Measurements from ENCODE around the gene PEX5L.

The PEX5L gene

GRCh38 chr3:179977356-179977755 lies 59.4 kb downstream of the PEX5L start:
- Histone ChIP-seq H3K27ac (ENCODE audit: low read depth, low read length) (no peak overlapping the region), H3K79me2 (ENCODE audit: insufficient read depth, low read length) (no peaks in the 10 kb centered on the region), H3K4me3 (ENCODE audit: insufficient read depth, low read length, poor library complexity, severe bottlenecking) (no peak overlapping the region), H4K20me1 (ENCODE audit: low read depth, low read length) (no peaks in the 10 kb centered on the region), H3K9me3 (ENCODE audit: insufficient read depth, low read length) (no peaks in the 10 kb centered on the region), H2AFZ (ENCODE audit: low read depth, low read length, severe bottlenecking) (no peak overlapping the region), H3K27me3 (ENCODE audit: low read length) (no peaks in the 10 kb centered on the region), H3K9me2 (replicated peaks; ENCODE audit: insufficient read depth, low read length) (no peaks in the 10 kb centered on the region), H3K9ac (ENCODE audit: low read length) (no peak overlapping the region), H3K4me2 (ENCODE audit: low read depth, low read length, poor library complexity, severe bottlenecking) (no peak overlapping the region), H3K36me3 (ENCODE audit: low read length) (no peaks in the 10 kb centered on the region), H3F3A (ENCODE audit: insufficient read depth) (no peaks in the 10 kb centered on the region)
- TF ChIP-seq CTCF (IDR thresholded peaks at IDR 0.05; ENCODE audit: insufficient read depth, low read length, poor library complexity, severe bottlenecking) (no peak), EZH2phosphoT487 (conservative IDR thresholded peaks at IDR 0.05; ENCODE audit: low read length) (no peak)

- no peak overlapping the region for H3K9ac ChIP-seq (ENCODE audit: low read length)
- H3K36me3 ChIP-seq (ENCODE audit: low read length): no peaks in the 10 kb centered on the region
- no peaks in the 10 kb centered on the region for H3F3A ChIP-seq (ENCODE audit: insufficient read depth)
- TF ChIP-seq CTCF (IDR thresholded peaks at IDR 0.05; ENCODE audit: insufficient read depth, low read length, poor library complexity, severe bottlenecking) (no peak), EZH2phosphoT487 (conservative IDR thresholded peaks at IDR 0.05; ENCODE audit: low read length) (no peak)
- H3K9me2 ChIP-seq (replicated peaks; ENCODE audit: insufficient read depth, low read length): no peaks in the 10 kb centered on the region
- H3K9me3 ChIP-seq (ENCODE audit: insufficient read depth, low read length): no peaks in the 10 kb centered on the region
- H3K27me3 ChIP-seq (ENCODE audit: low read length): no peaks in the 10 kb centered on the region
- no peak overlapping the region for H3K4me3 ChIP-seq (ENCODE audit: insufficient read depth, low read length, poor library complexity, severe bottlenecking)
- no peak overlapping the region for H3K27ac ChIP-seq (ENCODE audit: low read depth, low read length)
- no peaks in the 10 kb centered on the region for H3K79me2 ChIP-seq (ENCODE audit: insufficient read depth, low read length)
- no peak overlapping the region for H2AFZ ChIP-seq (ENCODE audit: low read depth, low read length, severe bottlenecking)
- no peak overlapping the region for H3K4me2 ChIP-seq (ENCODE audit: low read depth, low read length, poor library complexity, severe bottlenecking)
- no peaks in the 10 kb centered on the region for H4K20me1 ChIP-seq (ENCODE audit: low read depth, low read length)
Observed at GRCh38 chr3:179973931-179974361, 62.8 kb downstream of the PEX5L start.

- Histone ChIP-seq H3K4me3 (ENCODE audit: insufficient read depth, low read length, poor library complexity, severe bottlenecking) (no peak overlapping the region), H2AFZ (ENCODE audit: low read depth, low read length, severe bottlenecking) (no peak overlapping the region), H3K79me2 (ENCODE audit: insufficient read depth, low read length) (no peaks in the 10 kb centered on the region), H3K9me2 (replicated peaks; ENCODE audit: insufficient read depth, low read length) (no peaks in the 10 kb centered on the region), H3K4me2 (ENCODE audit: low read depth, low read length, poor library complexity, severe bottlenecking) (no peak overlapping the region), H3K36me3 (ENCODE audit: low read length) (no peaks in the 10 kb centered on the region), H3F3A (ENCODE audit: insufficient read depth) (no peaks in the 10 kb centered on the region), H3K9ac (ENCODE audit: low read length) (no peak overlapping the region), H4K20me1 (ENCODE audit: low read depth, low read length) (no peaks in the 10 kb centered on the region), H3K27me3 (ENCODE audit: low read length) (no peaks in the 10 kb centered on the region), H3K9me3 (ENCODE audit: insufficient read depth, low read length) (no peaks in the 10 kb centered on the region), H3K27ac (ENCODE audit: low read depth, low read length) (no peak overlapping the region)
- TF ChIP-seq CTCF (IDR thresholded peaks at IDR 0.05; ENCODE audit: insufficient read depth, low read length, poor library complexity, severe bottlenecking) (no peak), EZH2phosphoT487 (conservative IDR thresholded peaks at IDR 0.05; ENCODE audit: low read length) (no peak)
Observed at GRCh38 chr3:179972881-179973423, 63.8 kb downstream of the PEX5L start.
